Stimulated activated naive CD8-positive, alpha-beta T cell treated with anti-CD3 and anti-CD28 coated beads, Interleukin-15, Interleukin-2, amounts not matched to agents 100 ng/mL and 50 ng/mL, for 24 hours (primary cell): ENCODE results near the gene DYNC2H1.
A peak's percentile ranks its signal among the peaks of the same experiment; 100 is the strongest.

Experiments used
- H3K27ac Mint-ChIP-seq: one replicate; pipeline ENCODE4 v1.8.0; 2021; ENCODE audit warnings: mild to moderate bottlenecking, mixed read lengths
- H3K27me3 Mint-ChIP-seq: one replicate; pipeline ENCODE4 v1.8.0; 2021; ENCODE audit warnings: mixed read lengths
- H3K36me3 Mint-ChIP-seq: one replicate; pipeline ENCODE4 v1.8.0; 2021; ENCODE audit warnings: low read depth, mixed read lengths
- H3K4me1 Mint-ChIP-seq: one replicate; pipeline ENCODE4 v1.8.0; 2021; ENCODE audit warnings: low read depth, mixed read lengths
- H3K4me3 Mint-ChIP-seq: one replicate; pipeline ENCODE4 v1.8.0; 2021; ENCODE audit warnings: mild to moderate bottlenecking, mixed read lengths
- H3K9me3 Mint-ChIP-seq: one replicate; pipeline ENCODE4 v1.8.0; 2021; ENCODE audit warnings: mixed read lengths

Gene DYNC2H1

GRCh38 chr11:103471546-103471945 is 362.3 kb downstream of the DYNC2H1 start:
- Mint-ChIP-seq H3K4me1 (no peaks in the 10 kb centered on the region), H3K9me3 (no peaks in the 10 kb centered on the region), H3K36me3 (no peaks in the 10 kb centered on the region), H3K4me3 (no peak overlapping the region), H3K27ac (no peak overlapping the region), H3K27me3 (no peaks in the 10 kb centered on the region)

GRCh38 chr11:103476874-103477273 is 367.6 kb downstream of the DYNC2H1 start:
- Mint-ChIP-seq H3K4me3 (no peak overlapping the region), H3K4me1 (no peaks in the 10 kb centered on the region), H3K36me3 (no peaks in the 10 kb centered on the region), H3K27me3 (no peaks in the 10 kb centered on the region), H3K27ac (no peak overlapping the region), H3K9me3 (no peaks in the 10 kb centered on the region)

- no peaks in the 10 kb centered on the region for H3K9me3 Mint-ChIP-seq
- H3K4me3 Mint-ChIP-seq = no peak overlapping the region
- no peaks in the 10 kb centered on the region for H3K4me1 Mint-ChIP-seq
- no peaks in the 10 kb centered on the region for H3K27me3 Mint-ChIP-seq
- no peaks in the 10 kb centered on the region for H3K36me3 Mint-ChIP-seq
- no peak overlapping the region for H3K27ac Mint-ChIP-seq
Observed at GRCh38 chr11:103480421-103480820, 371.2 kb downstream of the DYNC2H1 start.

- Mint-ChIP-seq H3K27ac (no peak overlapping the region), H3K4me3 (no peak overlapping the region), H3K36me3 (no peaks in the 10 kb centered on the region), H3K27me3 (no peaks in the 10 kb centered on the region), H3K4me1 (peaks cover 9% of the 10 kb centered on the region), H3K9me3 (no peaks in the 10 kb centered on the region)
Observed at GRCh38 chr11:103483996-103484395, 374.8 kb downstream of the DYNC2H1 start.

GRCh38 chr11:103484545-103484944 is 375.3 kb downstream of the DYNC2H1 start:
- Mint-ChIP-seq H3K4me3 (no peak overlapping the region), H3K9me3 (no peaks in the 10 kb centered on the region), H3K36me3 (no peaks in the 10 kb centered on the region), H3K27ac (no peak overlapping the region), H3K27me3 (no peaks in the 10 kb centered on the region), H3K4me1 (peaks cover 9% of the 10 kb centered on the region)

- Mint-ChIP-seq H3K27me3 (no peaks in the 10 kb centered on the region), H3K9me3 (no peaks in the 10 kb centered on the region), H3K4me1 (peaks cover 9% of the 10 kb centered on the region), H3K36me3 (no peaks in the 10 kb centered on the region), H3K4me3 (no peak overlapping the region), H3K27ac (no peak overlapping the region)
Observed at GRCh38 chr11:103486604-103487003, 377.4 kb downstream of the DYNC2H1 start.

- H3K9me3 Mint-ChIP-seq = no peaks in the 10 kb centered on the region
- no peak overlapping the region for H3K27ac Mint-ChIP-seq
- H3K36me3 Mint-ChIP-seq = no peaks in the 10 kb centered on the region
- no peak overlapping the region for H3K4me3 Mint-ChIP-seq
- H3K27me3 Mint-ChIP-seq = no peaks in the 10 kb centered on the region
- H3K4me1 Mint-ChIP-seq = peaks cover 9% of the 10 kb centered on the region
Observed at GRCh38 chr11:103487113-103487512, 377.9 kb downstream of the DYNC2H1 start.

GRCh38 chr11:103488031-103488461 is 378.8 kb downstream of the DYNC2H1 start:
- peak overlapping the region; percentile 36 for H3K4me3 Mint-ChIP-seq
- H3K4me1 Mint-ChIP-seq = peaks cover 9% of the 10 kb centered on the region
- no peaks in the 10 kb centered on the region for H3K27me3 Mint-ChIP-seq
- H3K36me3 Mint-ChIP-seq = no peaks in the 10 kb centered on the region
- peak overlapping the region; percentile 9 for H3K27ac Mint-ChIP-seq
- no peaks in the 10 kb centered on the region for H3K9me3 Mint-ChIP-seq

- H3K27ac Mint-ChIP-seq = no peak overlapping the region
- no peak overlapping the region for H3K4me3 Mint-ChIP-seq
- H3K4me1 Mint-ChIP-seq = peaks cover 9% of the 10 kb centered on the region
- no peaks in the 10 kb centered on the region for H3K27me3 Mint-ChIP-seq
- no peaks in the 10 kb centered on the region for H3K9me3 Mint-ChIP-seq
- no peaks in the 10 kb centered on the region for H3K36me3 Mint-ChIP-seq
Observed at GRCh38 chr11:103488579-103488978, 379.4 kb downstream of the DYNC2H1 start.

- Mint-ChIP-seq H3K36me3 (no peaks in the 10 kb centered on the region), H3K4me3 (no peak overlapping the region), H3K4me1 (peaks cover 9% of the 10 kb centered on the region), H3K9me3 (no peaks in the 10 kb centered on the region), H3K27ac (no peak overlapping the region), H3K27me3 (peaks cover 5% of the 10 kb centered on the region)
Observed at GRCh38 chr11:103491777-103492176, 382.6 kb downstream of the DYNC2H1 start.

GRCh38 chr11:103494491-103494890 is 385.3 kb downstream of the DYNC2H1 start:
- Mint-ChIP-seq H3K27me3 (peaks cover 12% of the 10 kb centered on the region), H3K36me3 (no peaks in the 10 kb centered on the region), H3K9me3 (peaks cover 2% of the 10 kb centered on the region), H3K27ac (no peak overlapping the region), H3K4me1 (no peaks in the 10 kb centered on the region), H3K4me3 (no peak overlapping the region)

- Mint-ChIP-seq H3K4me1 (no peaks in the 10 kb centered on the region), H3K27me3 (peaks cover 12% of the 10 kb centered on the region), H3K9me3 (peaks cover 7% of the 10 kb centered on the region), H3K4me3 (no peak overlapping the region), H3K27ac (no peak overlapping the region), H3K36me3 (no peaks in the 10 kb centered on the region)
Observed at GRCh38 chr11:103497268-103497667, 388.0 kb downstream of the DYNC2H1 start.

GRCh38 chr11:103499710-103500340 is 390.6 kb downstream of the DYNC2H1 start:
- H3K4me1 Mint-ChIP-seq = no peaks in the 10 kb centered on the region
- H3K27me3 Mint-ChIP-seq = peaks cover 12% of the 10 kb centered on the region

GRCh38 chr11:103515283-103515682 is 406.1 kb downstream of the DYNC2H1 start:
- no peak overlapping the region for H3K27ac Mint-ChIP-seq
- H3K36me3 Mint-ChIP-seq = no peaks in the 10 kb centered on the region
- H3K9me3 Mint-ChIP-seq = peaks cover 3% of the 10 kb centered on the region
- H3K4me1 Mint-ChIP-seq = no peaks in the 10 kb centered on the region
- H3K27me3 Mint-ChIP-seq = no peaks in the 10 kb centered on the region
- no peak overlapping the region for H3K4me3 Mint-ChIP-seq

More at GRCh38 chr11:103499710-103500340, 390.6 kb downstream of the DYNC2H1 start:
- Mint-ChIP-seq H3K36me3 (no peaks in the 10 kb centered on the region), H3K4me3 (no peak overlapping the region), H3K9me3 (peaks cover 11% of the 10 kb centered on the region), H3K27ac (no peak overlapping the region)

GRCh38 chr11:103520792-103521191 is 411.6 kb downstream of the DYNC2H1 start:
- Mint-ChIP-seq H3K9me3 (no peaks in the 10 kb centered on the region), H3K4me1 (no peaks in the 10 kb centered on the region), H3K36me3 (no peaks in the 10 kb centered on the region), H3K27ac (no peak overlapping the region), H3K4me3 (no peak overlapping the region), H3K27me3 (no peaks in the 10 kb centered on the region)

GRCh38 chr11:103525069-103525468 is 415.8 kb downstream of the DYNC2H1 start:
- H3K36me3 Mint-ChIP-seq = no peaks in the 10 kb centered on the region
- H3K27ac Mint-ChIP-seq = no peak overlapping the region
- H3K27me3 Mint-ChIP-seq = no peaks in the 10 kb centered on the region
- no peaks in the 10 kb centered on the region for H3K4me1 Mint-ChIP-seq
- no peak overlapping the region for H3K4me3 Mint-ChIP-seq
- H3K9me3 Mint-ChIP-seq = no peaks in the 10 kb centered on the region
